Adipocyte (in vitro differentiated cells): ENCODE data around the gene CHML.

Experiments
- DNase-seq: peaks from one replicate; pipeline ENCODE4 v3.0.0-alpha.2; 2015; ENCODE audit warnings: low read depth
- H3K27me3 ChIP-seq: replicated peaks from 2 replicates; pipeline ENCODE4 v1.7.0; 2013; ENCODE audit warnings: mild to moderate bottlenecking, low read length, moderate library complexity; ENCODE audit not compliant: control insufficient read depth, insufficient read depth
- H3K36me3 ChIP-seq: 2 replicates; pipeline ENCODE4 v1.7.0; 2013; ENCODE audit warnings: low read length, mild to moderate bottlenecking, moderate library complexity; ENCODE audit not compliant: control insufficient read depth, insufficient read depth, severe bottlenecking
- H3K4me1 ChIP-seq: 2 replicates; pipeline ENCODE4 v1.7.0; 2013; ENCODE audit warnings: mild to moderate bottlenecking, low read length, moderate library complexity; ENCODE audit not compliant: control insufficient read depth, insufficient read depth
- H3K4me3 ChIP-seq: 2 replicates; pipeline ENCODE4 v1.7.0; 2013; ENCODE audit warnings: mild to moderate bottlenecking, low read length, moderate library complexity
- H3K9ac ChIP-seq: 2 replicates; pipeline ENCODE4 v1.7.0; 2013; ENCODE audit warnings: mild to moderate bottlenecking, low read length, moderate library complexity
- H3K9me3 ChIP-seq: 2 replicates; pipeline ENCODE4 v1.7.0; 2013; ENCODE audit warnings: mild to moderate bottlenecking, low read length, moderate library complexity; ENCODE audit not compliant: control insufficient read depth

CHML gene

GRCh38 chr1:241646201-241646600, 6.0 kb upstream of the CHML start:
- Histone ChIP-seq H3K36me3 (no peaks in the 10 kb centered on the region), H3K9ac (no peak overlapping the region), H3K27me3 (no peaks in the 10 kb centered on the region), H3K9me3 (no peaks in the 10 kb centered on the region), H3K4me1 (peaks cover 6% of the 10 kb centered on the region), H3K4me3 (no peak overlapping the region)
- DNase-seq, result no peak

DNA sequence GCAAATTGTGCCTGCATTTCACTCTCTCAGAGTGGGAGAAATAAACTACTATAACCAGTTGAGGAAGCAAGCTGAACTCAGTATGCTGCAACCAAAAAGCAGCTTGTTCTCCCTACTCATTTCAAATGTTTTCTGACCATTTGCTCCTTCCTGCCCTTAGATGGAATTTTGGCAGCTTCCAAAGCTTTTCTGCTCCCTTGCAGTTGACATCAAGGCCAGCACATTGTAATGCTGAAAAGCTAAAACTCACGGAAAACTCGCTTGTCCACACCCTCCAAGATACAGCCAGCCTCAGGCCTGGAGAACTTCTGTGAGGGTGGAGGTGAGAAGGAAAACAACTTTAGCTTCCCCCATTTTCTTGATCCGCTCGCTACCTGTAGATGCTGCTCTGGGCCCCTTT, 5.0 kb upstream of the CHML start:
- no peaks in the 10 kb centered on the region for H3K36me3 ChIP-seq
- H3K4me1 ChIP-seq, result peaks cover 6% of the 10 kb centered on the region
- peak overlapping the region; percentile 4 for H3K9ac ChIP-seq
- no peak for DNase-seq
- H3K9me3 ChIP-seq, result no peaks in the 10 kb centered on the region
- no peaks in the 10 kb centered on the region for H3K27me3 ChIP-seq
- H3K4me3 ChIP-seq, result no peak overlapping the region

GRCh38 chr1:241644259-241644658, 4.1 kb upstream of the CHML start:
- H3K4me3 ChIP-seq, result no peak overlapping the region
- no peaks in the 10 kb centered on the region for H3K36me3 ChIP-seq
- no peak overlapping the region for H3K9ac ChIP-seq
- no peaks in the 10 kb centered on the region for H3K27me3 ChIP-seq
- peaks cover 6% of the 10 kb centered on the region for H3K4me1 ChIP-seq
- no peaks in the 10 kb centered on the region for H3K9me3 ChIP-seq
- DNase-seq, result no peak

GRCh38 chr1:241642593-241642944, 2.4 kb upstream of the CHML start:
- Histone ChIP-seq H3K36me3 (no peaks in the 10 kb centered on the region), H3K4me1 (peaks cover 18% of the 10 kb centered on the region), H3K9ac (no peak overlapping the region), H3K27me3 (no peaks in the 10 kb centered on the region), H3K4me3 (no peak overlapping the region), H3K9me3 (no peaks in the 10 kb centered on the region)
- no peak for DNase-seq

DNA sequence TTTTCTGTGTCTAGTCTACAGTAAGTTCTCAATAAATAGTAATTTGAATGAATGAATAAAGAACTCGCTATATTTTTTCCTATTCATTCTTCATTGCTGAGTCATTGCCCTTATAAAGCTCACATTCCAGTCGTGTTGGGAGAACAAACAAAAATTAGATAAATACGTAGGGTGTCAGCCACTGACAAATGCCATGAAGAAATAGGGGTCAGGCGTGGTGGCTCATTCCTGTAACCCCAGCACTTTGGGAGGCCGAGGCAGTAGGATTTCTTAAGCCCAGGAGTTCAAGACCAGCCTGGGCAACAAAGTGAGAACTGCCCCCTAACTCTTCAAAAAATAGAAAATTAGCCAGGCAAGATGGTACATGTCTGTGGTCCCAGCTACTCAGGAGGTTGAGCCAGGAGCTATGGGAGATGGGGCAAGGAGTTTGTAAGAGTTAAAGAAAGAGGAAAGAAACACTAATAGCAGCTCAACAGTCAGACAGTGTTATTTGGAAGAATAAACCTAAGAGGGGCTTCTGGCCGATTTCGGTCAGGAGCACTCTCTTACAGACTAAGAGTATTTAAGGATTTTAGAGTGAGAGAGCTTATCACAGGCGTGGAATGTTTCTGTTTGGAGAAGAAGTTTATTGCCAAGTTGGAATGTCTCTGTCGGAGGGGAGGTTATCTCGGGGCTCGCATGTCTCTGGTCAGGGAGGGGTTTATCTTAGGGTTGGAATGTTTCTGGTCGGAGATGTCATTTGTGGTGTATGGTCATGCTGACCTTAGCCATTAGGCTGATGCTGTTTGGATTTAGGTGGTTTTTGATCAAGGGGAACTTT, 1.8 kb upstream of the CHML start:
- Histone ChIP-seq H3K4me3 (no peak overlapping the region), H3K9ac (no peak overlapping the region), H3K36me3 (no peaks in the 10 kb centered on the region), H3K4me1 (peaks cover 23% of the 10 kb centered on the region), H3K9me3 (no peaks in the 10 kb centered on the region), H3K27me3 (no peaks in the 10 kb centered on the region)
- peak; percentile 48 for DNase-seq

DNA sequence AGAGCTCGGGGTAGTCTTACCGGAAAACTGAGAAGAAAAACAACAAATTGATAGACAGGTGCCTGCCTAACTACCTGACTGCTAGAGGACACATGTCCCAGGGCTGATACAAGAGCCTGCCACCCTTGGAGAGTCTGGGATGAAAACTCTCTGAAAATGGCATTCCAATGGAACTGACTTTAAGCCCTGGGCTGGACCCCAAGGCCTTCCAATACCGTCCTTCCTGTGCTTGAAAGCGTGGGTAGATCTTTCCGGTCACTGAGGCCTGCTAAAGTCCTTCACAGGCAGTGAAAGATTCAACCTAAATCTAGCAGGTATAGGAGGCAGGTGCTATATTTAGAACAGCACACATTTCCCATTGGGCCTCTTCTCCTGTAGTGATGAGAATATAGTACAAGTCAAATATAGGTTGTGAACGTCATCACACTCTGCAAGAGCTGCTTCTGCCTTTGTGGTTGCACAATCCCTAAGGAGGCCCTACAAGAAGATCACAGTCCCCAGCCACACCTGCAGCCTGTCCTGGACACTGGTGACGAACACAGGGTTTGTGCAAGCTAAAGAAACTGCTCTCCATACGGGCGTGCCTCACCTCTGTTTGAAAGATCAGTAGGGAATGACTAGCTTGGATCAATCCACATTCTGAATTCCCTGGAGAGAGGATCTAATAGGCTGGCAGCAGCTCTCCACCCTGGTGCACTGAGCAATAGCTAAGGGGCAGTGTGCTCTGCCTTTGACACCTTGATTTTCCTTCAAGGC, 876 bp upstream of the CHML start:
- no peaks in the 10 kb centered on the region for H3K36me3 ChIP-seq
- H3K27me3 ChIP-seq, result no peaks in the 10 kb centered on the region
- H3K4me3 ChIP-seq, result peak overlapping the region; percentile 80
- H3K9ac ChIP-seq, result peak overlapping the region; percentile 59
- no peak for DNase-seq
- peaks cover 26% of the 10 kb centered on the region for H3K4me1 ChIP-seq
- no peaks in the 10 kb centered on the region for H3K9me3 ChIP-seq

GRCh38 chr1:241639623-241640148, 483 bp downstream of the CHML start:
- peak; percentile 53 for DNase-seq
- H3K36me3 ChIP-seq, result peaks cover 8% of the 10 kb centered on the region
- H3K9ac ChIP-seq, result peak overlapping the region; percentile 93
- H3K4me1 ChIP-seq, result peaks cover 20% of the 10 kb centered on the region
- H3K27me3 ChIP-seq, result no peaks in the 10 kb centered on the region
- H3K9me3 ChIP-seq, result no peaks in the 10 kb centered on the region
- H3K4me3 ChIP-seq, result peak overlapping the region; percentile 98

DNA sequence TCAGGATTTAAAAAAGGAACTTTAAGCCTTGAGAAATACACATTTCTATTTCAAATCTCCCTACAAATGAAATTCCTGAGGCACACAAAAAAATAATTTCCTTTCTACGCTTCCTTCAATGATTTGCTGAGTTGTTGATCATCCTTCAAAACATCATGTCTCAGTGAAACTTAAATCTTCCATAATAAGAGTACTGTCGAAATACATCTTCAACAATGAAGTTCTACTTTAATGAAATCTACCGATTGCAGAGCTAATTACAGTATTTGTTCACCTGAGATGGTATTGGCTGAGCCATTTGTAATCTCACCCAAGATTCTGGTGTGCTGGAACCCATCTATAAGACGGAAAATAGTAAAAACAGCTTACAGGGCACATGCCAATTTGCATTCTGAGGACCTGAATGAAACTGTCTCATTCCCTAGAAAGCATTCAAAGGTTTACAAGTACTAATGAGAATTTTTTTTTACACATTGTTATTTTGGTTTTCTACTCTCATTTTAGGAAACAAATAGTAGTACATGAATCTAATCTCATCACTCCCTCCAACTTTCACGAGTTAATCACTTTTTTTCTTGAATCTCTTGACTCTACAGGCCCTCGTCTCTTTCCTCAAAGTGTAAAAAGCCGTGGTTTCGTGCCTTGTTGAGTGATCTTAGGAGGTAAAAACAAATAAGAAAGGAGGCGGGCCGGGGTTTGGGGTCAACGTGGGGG, 1.1 kb downstream of the CHML start:
- DNase-seq, result peak; percentile 35
- Histone ChIP-seq H3K36me3 (peaks cover 8% of the 10 kb centered on the region), H3K9me3 (no peaks in the 10 kb centered on the region), H3K9ac (peak overlapping the region; percentile 81), H3K4me1 (peaks cover 20% of the 10 kb centered on the region), H3K27me3 (no peaks in the 10 kb centered on the region), H3K4me3 (peak overlapping the region; percentile 98)

- no peak for DNase-seq
- Histone ChIP-seq H3K36me3 (peaks cover 8% of the 10 kb centered on the region), H3K9me3 (no peaks in the 10 kb centered on the region), H3K4me3 (peak overlapping the region; percentile 54), H3K27me3 (no peaks in the 10 kb centered on the region), H3K4me1 (peaks cover 20% of the 10 kb centered on the region), H3K9ac (no peak overlapping the region)
Measured at GRCh38 chr1:241638099-241638682, 2.0 kb downstream of the CHML start.

GRCh38 chr1:241637604-241638003, 2.6 kb downstream of the CHML start:
- peak overlapping the region; percentile 45 for H3K4me3 ChIP-seq
- peaks cover 8% of the 10 kb centered on the region for H3K36me3 ChIP-seq
- no peaks in the 10 kb centered on the region for H3K9me3 ChIP-seq
- no peak overlapping the region for H3K9ac ChIP-seq
- no peaks in the 10 kb centered on the region for H3K27me3 ChIP-seq
- DNase-seq, result no peak
- peaks cover 20% of the 10 kb centered on the region for H3K4me1 ChIP-seq
